ENCODE results near the gene CLCN4.

Gene CLCN4

GRCh38 chrX:10156199-10157031 lies at the start of gene CLCN4:
TSS of gene CLCN4 (plus strand) at chrX:10156975. CDS start at chrX:10185033, 28,058 bp downstream.
- peak; percentile 52 for DNase-seq (ENCODE audit: low spot score)
- TF ChIP-seq CTCF (IDR thresholded peaks at IDR 0.05; ENCODE audit: borderline replicate concordance, control extremely low read depth, extremely low read depth, insufficient read depth, missing control alignments), result no peak
- in situ Hi-C loops (cut with MboI; ENCODE audit: low sequenced_read_pairs, unreplicated experiment), result no loop called here

- no peak for DNase-seq (ENCODE audit: low spot score)
- TF ChIP-seq CTCF (IDR thresholded peaks at IDR 0.05; ENCODE audit: borderline replicate concordance, control extremely low read depth, extremely low read depth, insufficient read depth, missing control alignments), result no peak
- in situ Hi-C loops (cut with MboI; ENCODE audit: low sequenced_read_pairs, unreplicated experiment), result no loop called here
Measured at GRCh38 chrX:10107483-10107882, 49.3 kb upstream of the CLCN4 start.

GRCh38 chrX:10108288-10108687 lies 48.5 kb upstream of the CLCN4 start:
- in situ Hi-C loops (cut with MboI; ENCODE audit: low sequenced_read_pairs, unreplicated experiment), result no loop called here
- no peak for DNase-seq (ENCODE audit: low spot score)
- no peak for TF ChIP-seq CTCF (IDR thresholded peaks at IDR 0.05; ENCODE audit: borderline replicate concordance, control extremely low read depth, extremely low read depth, insufficient read depth, missing control alignments)

GRCh38 chrX:10109695-10110094 lies 47.1 kb upstream of the CLCN4 start:
- no peak for DNase-seq (ENCODE audit: low spot score)
- in situ Hi-C loops (cut with MboI; ENCODE audit: low sequenced_read_pairs, unreplicated experiment), result no loop called here

GRCh38 chrX:10110316-10110935 lies 46.3 kb upstream of the CLCN4 start:
- in situ Hi-C loops (cut with MboI; ENCODE audit: low sequenced_read_pairs, unreplicated experiment), result no loop called here
- no peak for DNase-seq (ENCODE audit: low spot score)
- TF ChIP-seq CTCF (IDR thresholded peaks at IDR 0.05; ENCODE audit: borderline replicate concordance, control extremely low read depth, extremely low read depth, insufficient read depth, missing control alignments), result no peak

More at GRCh38 chrX:10109695-10110094, 47.1 kb upstream of the CLCN4 start:
- no peak for TF ChIP-seq CTCF (IDR thresholded peaks at IDR 0.05; ENCODE audit: borderline replicate concordance, control extremely low read depth, extremely low read depth, insufficient read depth, missing control alignments)

GRCh38 chrX:10110984-10111363 lies 45.8 kb upstream of the CLCN4 start:
- TF ChIP-seq CTCF (IDR thresholded peaks at IDR 0.05; ENCODE audit: borderline replicate concordance, control extremely low read depth, extremely low read depth, insufficient read depth, missing control alignments), result no peak
- peak; percentile 65 for DNase-seq (ENCODE audit: low spot score)
- in situ Hi-C loops (cut with MboI; ENCODE audit: low sequenced_read_pairs, unreplicated experiment), result no loop called here
